SK-N-SH (cell line): ENCODE data around the gene ELF5. TPM values are rescaled to one million over a fixed set of nuclear protein-coding genes. Genes with fewer than 3 reads are reported as not detected.

Source experiments
- CTCF ChIA-PET: fragments of 300-600, 350-600 bp; formaldehyde crosslinking; extraction: SDS; loops from one replicate; lab custom pipeline; 2021; lab: Yijun Ruan, JAX
- POLR2A ChIA-PET: fragments of 350-600 bp; sonication (Branson Sonifier 250); formaldehyde crosslinking; extraction: SDS; loops from one replicate; lab custom pipeline; 2020; ENCODE audit warnings: antibody characterized with exemption, inconsistent platforms; lab: Yijun Ruan, JAX
- DNase-seq: peaks from one replicate; pipeline ENCODE4 v3.0.0; 2012
- H2AFZ ChIP-seq: fragments of 200-600 bp; sonication (generic); 2 replicates; pipeline ENCODE4 v1.8.1; 2016; ENCODE audit warnings: antibody characterized with exemption, mild to moderate bottlenecking, low read depth
- H3F3A ChIP-seq: fragments of 200-600 bp; sonication (generic); replicated peaks from 2 replicates; pipeline ENCODE3; 2016; ENCODE audit warnings: antibody characterized with exemption, mild to moderate bottlenecking; ENCODE audit not compliant: insufficient read depth
- H3K27ac ChIP-seq, 2 experiments: fragments of 200-500 bp in 1 of 2; fragments of 200-600 bp in 1 of 2; sonication (Bioruptor generic) in 1 of 2; sonication (generic), shearing (Covaris generic) in 1 of 2; 2 replicates each; pipeline versions ENCODE4 v1.5.1 to v1.6.1; 2014 to 2016; ENCODE audit warnings: low read depth in 2 of 2, inconsistent platforms in 1 of 2, low read length in 1 of 2, mild to moderate bottlenecking in 1 of 2, mixed read lengths in 1 of 2
- H3K27me3 ChIP-seq: fragments of 200-600 bp; sonication (generic), shearing (Covaris generic); 2 replicates; pipeline ENCODE4 v1.6.1; 2016; ENCODE audit warnings: mixed run types; ENCODE audit not compliant: insufficient read depth
- H3K36me3 ChIP-seq, 2 experiments: fragments of 200-500 bp in 1 of 2; fragments of 200-600 bp in 1 of 2; sonication (Bioruptor generic) in 1 of 2; sonication (generic) in 1 of 2; replicated peaks in 1 of 2; 2 replicates each; pipeline versions ENCODE3 to v1.5.1; 2014 to 2016; ENCODE audit warnings: low read length in 1 of 2, mild to moderate bottlenecking in 1 of 2; ENCODE audit not compliant: insufficient read depth in 2 of 2, control insufficient read depth in 1 of 2
- H3K4me1 ChIP-seq, 2 experiments: fragments of 200-500 bp in 1 of 2; fragments of 200-600 bp in 1 of 2; sonication (Bioruptor generic) in 1 of 2; sonication (generic), shearing (Covaris generic) in 1 of 2; 2 replicates each; pipeline versions ENCODE4 v1.5.1 to v1.6.1; 2014 to 2016; ENCODE audit warnings: low read depth in 1 of 2, low read length in 1 of 2, mixed run types in 1 of 2; ENCODE audit not compliant: insufficient read depth in 2 of 2, control insufficient read depth in 1 of 2
- H3K4me2 ChIP-seq: fragments of 200-600 bp; sonication (generic), shearing (Covaris generic); 2 replicates; pipeline ENCODE4 v1.6.1; 2017; ENCODE audit warnings: mixed run types
- H3K4me3 ChIP-seq, 2 experiments: fragments of 200-500 bp in 1 of 2; fragments of 200-600 bp in 1 of 2; sonication (Bioruptor generic) in 1 of 2; sonication (generic), shearing (Covaris generic) in 1 of 2; 2 replicates each; pipeline versions ENCODE4 v1.5.1 to v1.8.1; 2014 to 2016; ENCODE audit warnings: low read depth in 2 of 2, inconsistent platforms in 1 of 2, low read length in 1 of 2, mild to moderate bottlenecking in 1 of 2, mixed read lengths in 1 of 2, moderate library complexity in 1 of 2
- H3K79me2 ChIP-seq: fragments of 200-600 bp; sonication (generic); 2 replicates; pipeline ENCODE4 v1.8.1; 2017; ENCODE audit warnings: mild to moderate bottlenecking; ENCODE audit not compliant: insufficient read depth
- H3K9ac ChIP-seq: fragments of 200-600 bp; sonication (generic); 2 replicates; pipeline ENCODE4 v1.6.1; 2017; ENCODE audit warnings: mixed run types
- H3K9me2 ChIP-seq: fragments of 200-600 bp; sonication (generic); 2 replicates; pipeline ENCODE4 v1.6.1; 2017; ENCODE audit warnings: mixed run types
- H3K9me3 ChIP-seq: fragments of 200-600 bp; sonication (generic); 2 replicates; pipeline ENCODE4 v1.6.1; 2017; ENCODE audit warnings: mixed run types, mild to moderate bottlenecking, moderate library complexity
- H4K20me1 ChIP-seq: fragments of 200-600 bp; sonication (generic); 2 replicates; pipeline ENCODE4 v1.6.1; 2017; ENCODE audit warnings: mild to moderate bottlenecking, mixed run types; ENCODE audit not compliant: insufficient read depth
- EP300 ChIP-seq, 2 experiments: IDR thresholded peaks; 2 replicates each; pipeline versions ENCODE4 v1.4.0 to v1.6.1; 2012; ENCODE audit warnings: borderline replicate concordance in 1 of 2, low read depth in 1 of 2, low read length in 1 of 2
- EZH2phosphoT487 ChIP-seq: fragments of 200-600 bp; sonication (generic); IDR thresholded peaks from 2 replicates; pipeline ENCODE4 v1.6.1; 2017; ENCODE audit warnings: low read depth, mixed run types, mild to moderate bottlenecking, antibody characterized with exemption, moderate library complexity, borderline replicate concordance
- FOSL2 ChIP-seq: IDR thresholded peaks from 2 replicates; pipeline ENCODE4 v1.4.0; 2012; ENCODE audit warnings: low read depth, mild to moderate bottlenecking, moderate library complexity, borderline replicate concordance
- MAX ChIP-seq: IDR thresholded peaks from 2 replicates; pipeline ENCODE4 v1.4.0; 2012; ENCODE audit warnings: low read depth
- MEF2A ChIP-seq: IDR thresholded peaks from 2 replicates; pipeline ENCODE4 v1.4.0; 2012; ENCODE audit warnings: low read depth, borderline replicate concordance
- NFIC ChIP-seq: IDR thresholded peaks from 2 replicates; pipeline ENCODE4 v1.4.0; 2012; ENCODE audit warnings: borderline replicate concordance
- PBX3 ChIP-seq: IDR thresholded peaks from 2 replicates; pipeline ENCODE4; 2012
- RAD21 ChIP-seq: IDR thresholded peaks from 2 replicates; pipeline ENCODE4 v1.6.1; 2012; ENCODE audit warnings: mild to moderate bottlenecking, low read length
- RCOR1 ChIP-seq: fragments of 150-350 bp; IDR thresholded peaks from 2 replicates; pipeline ENCODE4 v1.6.1; 2017; ENCODE audit warnings: antibody characterized with exemption, low read length
- RFX5 ChIP-seq: IDR thresholded peaks from 2 replicates; pipeline ENCODE4 v1.6.1; 2012; ENCODE audit warnings: mild to moderate bottlenecking, improper control_type of control experiment, low read length
- TAF1 ChIP-seq: IDR thresholded peaks from 2 replicates; pipeline ENCODE4 v1.6.1; 2012; ENCODE audit warnings: low read depth, mild to moderate bottlenecking, low read length, moderate library complexity, borderline replicate concordance
- TEAD4 ChIP-seq: IDR thresholded peaks from 2 replicates; pipeline ENCODE4 v1.4.0; 2012; ENCODE audit warnings: mild to moderate bottlenecking, borderline replicate concordance; ENCODE audit not compliant: insufficient read depth
- USF2 ChIP-seq: fragments of 150-350 bp; IDR thresholded peaks from 2 replicates; pipeline ENCODE4 v1.6.1; 2017; ENCODE audit warnings: antibody characterized with exemption, low read length, low read depth, borderline replicate concordance
- YY1 ChIP-seq: IDR thresholded peaks from 2 replicates; pipeline ENCODE4 v1.4.0; 2012; ENCODE audit warnings: low read depth, mild to moderate bottlenecking
- ZBTB33 ChIP-seq: IDR thresholded peaks from 2 replicates; pipeline ENCODE4 v1.4.0; 2012; ENCODE audit warnings: low read depth, borderline replicate concordance
- WGBS: methylation state at CpG from one replicate; pipeline ENCODE4 v1.1.6; 2017; ENCODE audit warnings: low lambda C conversion rate; 5-methylcytosine and 5-hydroxymethylcytosine counted together
- polyA plus RNA-seq, 3 experiments: library from polyadenylated mRNA; depleted of rRNA; stranded (reverse); fragments of >200 nt; gene quantifications; 2 replicates each; pipeline ENCODE4 v1.2.3, GENCODE V29; 2012
- TF ChIP-seq, protein P1 (sequence below): IDR thresholded peaks from 2 replicates; pipeline ENCODE4 v1.4.0; 2012; ENCODE audit warnings: low read depth, borderline replicate concordance

Gene ELF5
- polyA plus RNA-seq, 1 of the 3 experiments (the other 2 are of a cell fraction): not detected

GRCh38 chr11:34558211-34558610 lies 44.6 kb upstream of the ELF5 start (continued):
- no peak for TF ChIP-seq ZBTB33
- TF ChIP-seq RCOR1: no peak
- TF ChIP-seq MEF2A: no peak
- no peak for TF ChIP-seq NFIC

GRCh38 chr11:34552270-34552669 lies 38.7 kb upstream of the ELF5 start:
- no peak for TF ChIP-seq YY1
- TF ChIP-seq USF2: no peak
- TF ChIP-seq MAX: no peak
- no peak for TF ChIP-seq NFIC
- TF ChIP-seq FOSL2: no peak
- TF ChIP-seq PBX3: no peak
- Histone ChIP-seq H3K36me3 (no peaks in the 10 kb centered on the region), H3K4me3 (no peak overlapping the region), H3K9me3 (no peaks in the 10 kb centered on the region), H2AFZ (no peak overlapping the region), H3F3A (no peaks in the 10 kb centered on the region), H3K27me3 (no peaks in the 10 kb centered on the region; the same call in 1 of the 2 replicates), H3K27ac (no peak overlapping the region), H3K4me1 (no peaks in the 10 kb centered on the region), H4K20me1 (no peaks in the 10 kb centered on the region), H3K4me2 (no peak overlapping the region), H3K9me2 (no peaks in the 10 kb centered on the region), H3K79me2 (no peaks in the 10 kb centered on the region), H3K9ac (no peak overlapping the region)
- DNase-seq: no peak
- ChIA-PET CTCF (interaction anchor here (1.4 kb wide), 1 partner anchor 39 kb away, joined by 5 read pairs; the partner anchor contains the start of gene ELF5), POLR2A (no interaction called here)
- 14% methylated on average over 2 of the region's 3 CpGs for WGBS

DNA sequence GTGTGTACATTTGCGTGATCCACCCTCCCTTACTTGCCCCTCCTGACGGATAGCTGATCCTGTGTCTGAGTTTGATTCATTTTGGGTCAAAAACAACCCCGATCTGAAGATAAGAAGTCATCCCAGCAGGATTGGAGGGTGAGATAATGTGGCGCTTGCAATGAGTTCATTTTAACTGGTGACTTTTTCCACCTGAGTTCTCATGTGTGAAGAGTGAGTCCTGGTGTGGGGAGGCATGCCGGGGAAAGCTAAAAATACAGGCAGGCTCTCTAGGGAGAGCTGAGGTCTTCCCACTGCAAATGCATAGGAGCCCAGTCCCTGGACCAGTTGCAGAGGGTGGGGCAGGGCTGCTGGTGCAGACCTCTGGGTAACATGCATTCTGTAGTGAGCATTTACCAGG lies 35.7 kb upstream of the ELF5 start:
- no peaks in the 10 kb centered on the region for H3K9me3 ChIP-seq
- no peaks in the 10 kb centered on the region for H4K20me1 ChIP-seq
- POLR2A ChIA-PET: no interaction called here
- DNase-seq: no peak
- no peaks in the 10 kb centered on the region for H3F3A ChIP-seq
- CTCF ChIA-PET: interaction anchor here (1.0 kb wide), 1 partner anchor 17 kb away, joined by 3 read pairs; no protein-coding TSS in a partner anchor
- no peaks in the 10 kb centered on the region for H3K36me3 ChIP-seq
- H3K27me3 ChIP-seq: peaks cover 20% of the 10 kb centered on the region; the same call in 1 of the 2 replicates
- no peaks in the 10 kb centered on the region for H3K9me2 ChIP-seq
- no peak overlapping the region for H3K27ac ChIP-seq
- H3K79me2 ChIP-seq: no peaks in the 10 kb centered on the region
- H2AFZ ChIP-seq: no peak overlapping the region
- H3K4me3 ChIP-seq: no peak overlapping the region
- H3K4me1 ChIP-seq: no peaks in the 10 kb centered on the region
- H3K9ac ChIP-seq: no peak overlapping the region
- H3K4me2 ChIP-seq: no peak overlapping the region
- 30% methylated on average over 5 of the region's 5 CpGs for WGBS
- TF ChIP-seq TAF1 (no peak), RAD21 (no peak), EZH2phosphoT487 (no peak), RCOR1 (no peak), RFX5 (no peak), USF2 (no peak), MEF2A (no peak), TEAD4 (no peak), PBX3 (no peak), EP300 (IDR thresholded peaks at IDR 0.05; ENCODE audit: borderline replicate concordance in 1 of 2, low read depth in 1 of 2, low read length in 1 of 2) (no peak)
- TF ChIP-seq, protein P1, sequence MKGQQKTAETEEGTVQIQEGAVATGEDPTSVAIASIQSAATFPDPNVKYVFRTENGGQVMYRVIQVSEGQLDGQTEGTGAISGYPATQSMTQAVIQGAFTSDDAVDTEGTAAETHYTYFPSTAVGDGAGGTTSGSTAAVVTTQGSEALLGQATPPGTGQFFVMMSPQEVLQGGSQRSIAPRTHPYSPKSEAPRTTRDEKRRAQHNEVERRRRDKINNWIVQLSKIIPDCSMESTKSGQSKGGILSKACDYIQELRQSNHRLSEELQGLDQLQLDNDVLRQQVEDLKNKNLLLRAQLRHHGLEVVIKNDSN: no peak
